Left renal pelvis (tissue), 4 donors: ENCODE data around the gene KCTD8. TPM values are rescaled to one million over a fixed set of nuclear protein-coding genes. Genes with fewer than 3 reads are reported as not detected.
"Not testable (repeated sequence)": the region's sequence is repeated elsewhere in the genome, so short reads cannot be mapped to it uniquely, and the experiment has no call there.

Experiments
- DNase-seq, 4 donors: peaks; one replicate each; pipeline ENCODE4 v3.0.0-alpha.2; 2013; ENCODE audit warnings: low read depth in 4 of 4, low spot score in 3 of 4
- polyA plus RNA-seq, 4 donors: library from polyadenylated mRNA; unstranded; fragments of 120-200 nt; gene quantifications; one replicate each; pipeline ENCODE4 v1.2.1, GENCODE V29; 2013; ENCODE audit not compliant: insufficient read length in 4 of 4

Gene KCTD8
- polyA plus RNA-seq, 4 donors, result 0.46 to 4.4 (median 4.0) TPM

GRCh38 chr4:44342800-44343199, 105.8 kb downstream of the KCTD8 start:
- DNase-seq, result no peak

GRCh38 chr4:44326741-44327140, 121.9 kb downstream of the KCTD8 start:
- DNase-seq, result no peak

- no peak for DNase-seq
Observed at GRCh38 chr4:44320833-44321232, 127.8 kb downstream of the KCTD8 start.

GRCh38 chr4:44319129-44319528, 129.5 kb downstream of the KCTD8 start:
- DNase-seq, result no peak

- no peak for DNase-seq
Observed at GRCh38 chr4:44313702-44314101, 134.9 kb downstream of the KCTD8 start.

GRCh38 chr4:44287505-44287904, 161.1 kb downstream of the KCTD8 start:
- DNase-seq, result no peak

GRCh38 chr4:44279469-44279868, 169.1 kb downstream of the KCTD8 start:
- DNase-seq, result no peak

GRCh38 chr4:44279066-44279465, 169.5 kb downstream of the KCTD8 start:
- DNase-seq, result no peak

GRCh38 chr4:44257461-44257860, 191.1 kb downstream of the KCTD8 start:
- DNase-seq, result no peak

GRCh38 chr4:44256414-44256813, 192.2 kb downstream of the KCTD8 start:
- DNase-seq, result no peak

GRCh38 chr4:44237643-44238042, 211.0 kb downstream of the KCTD8 start:
- DNase-seq, result no peak

- no peak for DNase-seq
Observed at GRCh38 chr4:44235897-44236296, 212.7 kb downstream of the KCTD8 start.

GRCh38 chr4:44232262-44232661, 216.3 kb downstream of the KCTD8 start:
- DNase-seq, result no peak

- DNase-seq, result no peak
Observed at GRCh38 chr4:44231006-44231405, 217.6 kb downstream of the KCTD8 start.

GRCh38 chr4:44228326-44228725, 220.3 kb downstream of the KCTD8 start:
- no peak for DNase-seq

GRCh38 chr4:44221407-44221806, 227.2 kb downstream of the KCTD8 start:
- DNase-seq, result no peak

GRCh38 chr4:44210750-44211149, 237.9 kb downstream of the KCTD8 start:
- no peak for DNase-seq

GRCh38 chr4:44196796-44197195, 251.8 kb downstream of the KCTD8 start:
- DNase-seq, result no peak

- no peak for DNase-seq
Observed at GRCh38 chr4:44194365-44194764, 254.2 kb downstream of the KCTD8 start.

- DNase-seq, result no peak
Observed at GRCh38 chr4:44186850-44187246, 261.8 kb downstream of the KCTD8 start.

GRCh38 chr4:44186096-44186849, 262.3 kb downstream of the KCTD8 start:
- DNase-seq, result no peak

- not testable (repeated sequence) for DNase-seq
Observed at GRCh38 chr4:44181491-44182349, 266.9 kb downstream of the KCTD8 start.
